HEK293 (cell line): Measurements from ENCODE around the gene FILIP1.

Experiments
- GLI4 ChIP-seq: fragments of 450-650 bp; formaldehyde crosslinking; IDR thresholded peaks from 2 replicates; pipeline ENCODE4 v1.5.1; 2016; ENCODE audit warnings: missing biosample characterization, missing genetic modification characterization
- HOXC10 ChIP-seq: sonication (generic); formaldehyde crosslinking; IDR thresholded peaks from 2 replicates; pipeline ENCODE4 v1.8.1; 2023; ENCODE audit warnings: mild to moderate bottlenecking, missing genetic modification reagents
- INSM2 ChIP-seq: fragments of 450-650 bp; formaldehyde crosslinking; IDR thresholded peaks from 2 replicates; pipeline ENCODE4 v1.5.1; 2016; ENCODE audit warnings: missing biosample characterization, missing genetic modification characterization
- KLF1 ChIP-seq: fragments of 450-650 bp; formaldehyde crosslinking; IDR thresholded peaks from 2 replicates; pipeline ENCODE4 v1.5.1; 2016; ENCODE audit warnings: missing biosample characterization, missing genetic modification characterization
- PBX3 ChIP-seq: sonication (generic); formaldehyde crosslinking; IDR thresholded peaks from 2 replicates; pipeline ENCODE4 v1.8.1; 2022; ENCODE audit warnings: mild to moderate bottlenecking, moderate library complexity, missing genetic modification reagents
- RBAK ChIP-seq: fragments of 450-650 bp; formaldehyde crosslinking; IDR thresholded peaks from 2 replicates; pipeline ENCODE4 v1.5.1; 2016; ENCODE audit warnings: missing biosample characterization, missing genetic modification characterization
- TRIM28 ChIP-seq: IDR thresholded peaks from 2 replicates; pipeline ENCODE4 v1.6.1; 2011; ENCODE audit warnings: low read length, control low read depth, borderline replicate concordance
- WT1 ChIP-seq: fragments of 450-650 bp; formaldehyde crosslinking; IDR thresholded peaks from 2 replicates; pipeline ENCODE4 v1.5.1; 2016; ENCODE audit warnings: missing biosample characterization, missing genetic modification characterization
- ZBTB21 ChIP-seq: fragments of 450-650 bp; formaldehyde crosslinking; IDR thresholded peaks from 2 replicates; pipeline ENCODE4 v1.5.1; 2017; ENCODE audit warnings: missing biosample characterization, missing genetic modification characterization
- ZBTB8A ChIP-seq: fragments of 450-650 bp; formaldehyde crosslinking; IDR thresholded peaks from 2 replicates; pipeline ENCODE4 v1.5.1; 2016; ENCODE audit warnings: missing biosample characterization, missing genetic modification characterization
- ZEB2 ChIP-seq: fragments of 450-650 bp; formaldehyde crosslinking; IDR thresholded peaks from 2 replicates; pipeline ENCODE4 v1.5.1; 2016; ENCODE audit warnings: missing biosample characterization, missing genetic modification characterization
- ZIC2 ChIP-seq: fragments of 450-650 bp; formaldehyde crosslinking; IDR thresholded peaks from 2 replicates; pipeline ENCODE4 v1.5.1; 2016; ENCODE audit warnings: missing biosample characterization, missing genetic modification characterization
- ZNF132 ChIP-seq: fragments of 450-650 bp; formaldehyde crosslinking; IDR thresholded peaks from 2 replicates; pipeline ENCODE4 v1.5.1; 2017; ENCODE audit warnings: missing biosample characterization, missing genetic modification characterization, borderline replicate concordance
- ZNF133 ChIP-seq: fragments of 450-650 bp; formaldehyde crosslinking; IDR thresholded peaks from 2 replicates; pipeline ENCODE4 v1.5.1; 2016; ENCODE audit warnings: missing biosample characterization, missing genetic modification characterization
- ZNF155 ChIP-seq: fragments of 450-650 bp; formaldehyde crosslinking; IDR thresholded peaks from 2 replicates; pipeline ENCODE4 v1.5.1; 2016; ENCODE audit warnings: missing biosample characterization, missing genetic modification characterization
- ZNF214 ChIP-seq: fragments of 450-650 bp; formaldehyde crosslinking; IDR thresholded peaks from 2 replicates; pipeline ENCODE4 v1.5.1; 2017; ENCODE audit warnings: missing biosample characterization, mild to moderate bottlenecking, missing genetic modification characterization, borderline replicate concordance
- ZNF223 ChIP-seq: fragments of 450-650 bp; formaldehyde crosslinking; IDR thresholded peaks from 2 replicates; pipeline ENCODE4 v1.5.1; 2016; ENCODE audit warnings: missing biosample characterization, missing genetic modification characterization
- ZNF311 ChIP-seq: fragments of 450-650 bp; formaldehyde crosslinking; IDR thresholded peaks from 2 replicates; pipeline ENCODE4 v1.5.1; 2017; ENCODE audit warnings: missing biosample characterization, missing genetic modification characterization, borderline replicate concordance
- ZNF341 ChIP-seq: fragments of 450-650 bp; formaldehyde crosslinking; IDR thresholded peaks from 2 replicates; pipeline ENCODE4; 2016; ENCODE audit warnings: low read depth, missing biosample characterization, missing genetic modification characterization
- ZNF37A ChIP-seq: fragments of 450-650 bp; IDR thresholded peaks from 2 replicates; pipeline ENCODE4 v1.5.1; 2018; ENCODE audit warnings: missing biosample characterization, missing genetic modification characterization
- ZNF404 ChIP-seq: fragments of 450-650 bp; formaldehyde crosslinking; IDR thresholded peaks from 2 replicates; pipeline ENCODE4 v1.5.1; 2017; ENCODE audit warnings: missing biosample characterization, missing genetic modification characterization
- ZNF433 ChIP-seq: fragments of 450-650 bp; formaldehyde crosslinking; IDR thresholded peaks from 2 replicates; pipeline ENCODE4 v1.5.1; 2016; ENCODE audit warnings: missing biosample characterization, missing genetic modification characterization, low read depth
- ZNF48 ChIP-seq: fragments of 450-650 bp; formaldehyde crosslinking; IDR thresholded peaks from 2 replicates; pipeline ENCODE4 v1.5.1; 2016; ENCODE audit warnings: missing biosample characterization, missing genetic modification characterization
- ZNF514 ChIP-seq: fragments of 450-650 bp; formaldehyde crosslinking; IDR thresholded peaks from 2 replicates; pipeline ENCODE4 v1.5.1; 2016; ENCODE audit warnings: missing biosample characterization, missing genetic modification characterization
- ZNF580 ChIP-seq: fragments of 450-650 bp; formaldehyde crosslinking; IDR thresholded peaks from 2 replicates; pipeline ENCODE4 v1.5.1; 2016; ENCODE audit warnings: missing biosample characterization, missing genetic modification characterization
- ZNF621 ChIP-seq: fragments of 450-650 bp; formaldehyde crosslinking; IDR thresholded peaks from 2 replicates; pipeline ENCODE4 v1.5.1; 2017; ENCODE audit warnings: missing biosample characterization, missing genetic modification characterization
- ZNF664 ChIP-seq: fragments of 450-650 bp; formaldehyde crosslinking; IDR thresholded peaks from 2 replicates; pipeline ENCODE4 v1.5.1; 2016; ENCODE audit warnings: missing biosample characterization, missing genetic modification characterization
- ZNF76 ChIP-seq: fragments of 450-650 bp; formaldehyde crosslinking; IDR thresholded peaks from 2 replicates; pipeline ENCODE4; 2016; ENCODE audit warnings: low read depth, missing biosample characterization, missing genetic modification characterization, borderline replicate concordance
- ZNF791 ChIP-seq: fragments of 450-650 bp; formaldehyde crosslinking; IDR thresholded peaks from 2 replicates; pipeline ENCODE4 v1.5.1; 2016; ENCODE audit warnings: missing biosample characterization, missing genetic modification characterization
- ZSCAN4 ChIP-seq: fragments of 450-650 bp; formaldehyde crosslinking; IDR thresholded peaks from 2 replicates; pipeline ENCODE4 v1.5.1; 2017; ENCODE audit warnings: missing biosample characterization, missing genetic modification characterization
- ZXDB ChIP-seq: fragments of 450-650 bp; formaldehyde crosslinking; IDR thresholded peaks from 2 replicates; pipeline ENCODE4 v1.5.1; 2016; ENCODE audit warnings: missing biosample characterization, missing genetic modification characterization
- TF ChIP-seq, protein P1 (sequence below): fragments of 450-650 bp; formaldehyde crosslinking; IDR thresholded peaks from 2 replicates; pipeline ENCODE4 v1.5.1; 2016; ENCODE audit warnings: missing biosample characterization, missing genetic modification characterization
- TF ChIP-seq, protein P2 (sequence below): fragments of 450-650 bp; IDR thresholded peaks from 2 replicates; pipeline ENCODE4 v1.5.1; 2018; ENCODE audit warnings: missing biosample characterization, mild to moderate bottlenecking, missing genetic modification characterization
- TF ChIP-seq, protein P3 (sequence below): fragments of 450-650 bp; formaldehyde crosslinking; IDR thresholded peaks from 2 replicates; pipeline ENCODE4 v1.5.1; 2016; ENCODE audit warnings: missing biosample characterization, missing genetic modification characterization

The FILIP1 gene

GRCh38 chr6:75284632-75285282 lies 208.8 kb downstream of the FILIP1 start, which contains the start of gene TMEM30A (continued):
- TF ChIP-seq KLF1 (tag by site-specific recombination) = peak; percentile 76
- TF ChIP-seq, protein P1, sequence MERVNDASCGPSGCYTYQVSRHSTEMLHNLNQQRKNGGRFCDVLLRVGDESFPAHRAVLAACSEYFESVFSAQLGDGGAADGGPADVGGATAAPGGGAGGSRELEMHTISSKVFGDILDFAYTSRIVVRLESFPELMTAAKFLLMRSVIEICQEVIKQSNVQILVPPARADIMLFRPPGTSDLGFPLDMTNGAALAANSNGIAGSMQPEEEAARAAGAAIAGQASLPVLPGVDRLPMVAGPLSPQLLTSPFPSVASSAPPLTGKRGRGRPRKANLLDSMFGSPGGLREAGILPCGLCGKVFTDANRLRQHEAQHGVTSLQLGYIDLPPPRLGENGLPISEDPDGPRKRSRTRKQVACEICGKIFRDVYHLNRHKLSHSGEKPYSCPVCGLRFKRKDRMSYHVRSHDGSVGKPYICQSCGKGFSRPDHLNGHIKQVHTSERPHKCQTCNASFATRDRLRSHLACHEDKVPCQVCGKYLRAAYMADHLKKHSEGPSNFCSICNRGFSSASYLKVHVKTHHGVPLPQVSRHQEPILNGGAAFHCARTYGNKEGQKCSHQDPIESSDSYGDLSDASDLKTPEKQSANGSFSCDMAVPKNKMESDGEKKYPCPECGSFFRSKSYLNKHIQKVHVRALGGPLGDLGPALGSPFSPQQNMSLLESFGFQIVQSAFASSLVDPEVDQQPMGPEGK (tag by site-specific recombination) = peak; percentile 96
- no peak for TF ChIP-seq ZBTB8A (tag by site-specific recombination)
- peak; percentile 83 for TF ChIP-seq ZEB2 (tag by site-specific recombination)
- no peak for TF ChIP-seq ZNF37A (tag by site-specific recombination)
- no peak for TF ChIP-seq HOXC10
- TF ChIP-seq ZNF433 (tag by site-specific recombination) = no peak
- no peak for TF ChIP-seq ZNF621 (tag by site-specific recombination)
- TF ChIP-seq PBX3 (CRISPR knock-in tag) = peak; percentile 64; the same call in 1 of the 2 replicates
- TF ChIP-seq ZNF214 (tag by site-specific recombination) = no peak
- no peak for TF ChIP-seq ZNF514 (tag by site-specific recombination)
- no peak for TF ChIP-seq ZNF155
- TF ChIP-seq ZNF791 (tag by site-specific recombination) = no peak
- peak; percentile 92 for TF ChIP-seq WT1 (tag by site-specific recombination)
- peak; percentile 58; the same call in 1 of the 2 replicates for TF ChIP-seq ZXDB (tag by site-specific recombination)
- TF ChIP-seq ZNF664 (tag by site-specific recombination) = no peak
- TF ChIP-seq ZNF133 (tag by site-specific recombination) = no peak
- TF ChIP-seq ZNF76 (tag by site-specific recombination) = no peak; the same call in none of the 2 replicates
- TF ChIP-seq ZNF580 (tag by site-specific recombination) = no peak
- no peak for TF ChIP-seq ZNF311 (tag by site-specific recombination)
- no peak for TF ChIP-seq ZNF223
- TF ChIP-seq ZNF341 (tag by site-specific recombination) = peak; percentile 74
- TF ChIP-seq GLI4 (tag by site-specific recombination) = no peak
- TF ChIP-seq, protein P2, sequence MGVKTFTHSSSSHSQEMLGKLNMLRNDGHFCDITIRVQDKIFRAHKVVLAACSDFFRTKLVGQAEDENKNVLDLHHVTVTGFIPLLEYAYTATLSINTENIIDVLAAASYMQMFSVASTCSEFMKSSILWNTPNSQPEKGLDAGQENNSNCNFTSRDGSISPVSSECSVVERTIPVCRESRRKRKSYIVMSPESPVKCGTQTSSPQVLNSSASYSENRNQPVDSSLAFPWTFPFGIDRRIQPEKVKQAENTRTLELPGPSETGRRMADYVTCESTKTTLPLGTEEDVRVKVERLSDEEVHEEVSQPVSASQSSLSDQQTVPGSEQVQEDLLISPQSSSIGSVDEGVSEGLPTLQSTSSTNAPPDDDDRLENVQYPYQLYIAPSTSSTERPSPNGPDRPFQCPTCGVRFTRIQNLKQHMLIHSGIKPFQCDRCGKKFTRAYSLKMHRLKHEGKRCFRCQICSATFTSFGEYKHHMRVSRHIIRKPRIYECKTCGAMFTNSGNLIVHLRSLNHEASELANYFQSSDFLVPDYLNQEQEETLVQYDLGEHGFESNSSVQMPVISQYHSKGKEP (tag by site-specific recombination) = peak; percentile 28; the same call in 1 of the 2 replicates
- TF ChIP-seq, protein P3, sequence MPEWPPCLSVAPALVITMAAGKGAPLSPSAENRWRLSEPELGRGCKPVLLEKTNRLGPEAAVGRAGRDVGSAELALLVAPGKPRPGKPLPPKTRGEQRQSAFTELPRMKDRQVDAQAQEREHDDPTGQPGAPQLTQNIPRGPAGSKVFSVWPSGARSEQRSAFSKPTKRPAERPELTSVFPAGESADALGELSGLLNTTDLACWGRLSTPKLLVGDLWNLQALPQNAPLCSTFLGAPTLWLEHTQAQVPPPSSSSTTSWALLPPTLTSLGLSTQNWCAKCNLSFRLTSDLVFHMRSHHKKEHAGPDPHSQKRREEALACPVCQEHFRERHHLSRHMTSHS (tag by site-specific recombination) = no peak
- TF ChIP-seq INSM2 (tag by site-specific recombination) = no peak
- no peak for TF ChIP-seq ZSCAN4 (tag by site-specific recombination)
- TF ChIP-seq TRIM28 = peak; percentile 96
- TF ChIP-seq ZIC2 (tag by site-specific recombination) = peak; percentile 53
- no peak for TF ChIP-seq ZNF404 (tag by site-specific recombination)
- no peak for TF ChIP-seq ZNF48 (tag by site-specific recombination)
- no peak for TF ChIP-seq ZNF132
- no peak for TF ChIP-seq RBAK (tag by site-specific recombination)
- TF ChIP-seq ZBTB21 (tag by site-specific recombination) = no peak
